Endodermal cell (in vitro differentiated cells): Measurements from ENCODE around the gene PLXNA2. TPM values are rescaled to one million over a fixed set of nuclear protein-coding genes. Genes with fewer than 3 reads are reported as not detected.

Source experiments
- DNase-seq: peaks from one replicate; pipeline ENCODE4 v3.0.0-alpha.2; 2017
- H3K27ac ChIP-seq: 2 replicates; pipeline ENCODE4 v1.5.1; 2013; ENCODE audit warnings: mild to moderate bottlenecking, low read depth, low read length, moderate library complexity
- H3K27me3 ChIP-seq: 2 replicates; pipeline ENCODE4 v1.6.1; 2013; ENCODE audit warnings: mild to moderate bottlenecking, low read length, moderate library complexity; ENCODE audit not compliant: insufficient read depth, control insufficient read depth, poor library complexity, severe bottlenecking
- H3K36me3 ChIP-seq: 2 replicates; pipeline ENCODE4 v1.7.0; 2013; ENCODE audit warnings: mild to moderate bottlenecking, low read length, moderate library complexity; ENCODE audit not compliant: control insufficient read depth, insufficient read depth
- H3K4me1 ChIP-seq: one replicate; pipeline ENCODE4 v1.7.0; 2013; ENCODE audit warnings: low read length; ENCODE audit not compliant: control insufficient read depth, insufficient read depth
- H3K4me3 ChIP-seq: 2 replicates; pipeline ENCODE4 v1.5.1; 2013; ENCODE audit warnings: mild to moderate bottlenecking, low read length, moderate library complexity
- H3K9ac ChIP-seq: 2 replicates; pipeline ENCODE4 v1.6.1; 2013; ENCODE audit warnings: mild to moderate bottlenecking, low read length, moderate library complexity; ENCODE audit not compliant: poor library complexity, severe bottlenecking; ENCODE audit errors: extremely low read depth
- H3K9me3 ChIP-seq: 2 replicates; pipeline ENCODE4 v1.6.1; 2013; ENCODE audit warnings: mild to moderate bottlenecking, low read length, moderate library complexity; ENCODE audit not compliant: control insufficient read depth
- H3K27ac Mint-ChIP-seq: 2 replicates; pipeline ENCODE4 v1.8.0; 2020; ENCODE audit warnings: mixed read lengths
- H3K27me3 Mint-ChIP-seq: 2 replicates; pipeline ENCODE4 v1.8.0; 2021; ENCODE audit warnings: mild to moderate bottlenecking, mixed read lengths; ENCODE audit not compliant: insufficient read depth
- H3K36me3 Mint-ChIP-seq: 2 replicates; pipeline ENCODE4 v1.8.0; 2020; ENCODE audit warnings: low read depth, mixed read lengths
- H3K4me1 Mint-ChIP-seq: 2 replicates; pipeline ENCODE4 v1.8.0; 2020; ENCODE audit warnings: mixed read lengths
- H3K4me3 Mint-ChIP-seq: 2 replicates; pipeline ENCODE4 v1.8.0; 2020; ENCODE audit warnings: mild to moderate bottlenecking, moderate library complexity, mixed read lengths
- H3K9me3 Mint-ChIP-seq: 2 replicates; pipeline ENCODE4 v1.8.0; 2020; ENCODE audit warnings: mild to moderate bottlenecking, mixed read lengths
- CTCF ChIP-seq: fragments of 200-600 bp; sonication (generic); conservative IDR thresholded peaks from 2 replicates; pipeline ENCODE4 v1.5.0; 2021; ENCODE audit warnings: antibody characterized with exemption, mild to moderate bottlenecking
- WGBS, 2 experiments: methylation state at CpG; one replicate each; pipeline versions ENCODE4 v1.1.5 to v1.1.7; 2013; ENCODE audit warnings: missing lambda C conversion rate in 2 of 2, mixed read lengths in 1 of 2; ENCODE audit not compliant: insufficient coverage in 1 of 2, insufficient read length in 1 of 2; 5-methylcytosine and 5-hydroxymethylcytosine counted together
- total RNA-seq, 2 donors: library from RNA; stranded (reverse); fragmentation: NEBNext Ultra II Directional in 1 of 2; extraction: Animal tissue kit (Norgen Biotek cat#: 25700) in 1 of 2; gene quantifications; 2 replicates in 1 of 2; 3 replicates in 1 of 2; pipeline ENCODE4 v1.2.1, GENCODE V29; 2021

The PLXNA2 gene
- total RNA-seq, 2 donors from 2014 or later, result 61.2 to 86.1 TPM

GRCh38 chr1:208054485-208054884 is 189.7 kb downstream of the PLXNA2 start:
- no peak for TF ChIP-seq CTCF
- Mint-ChIP-seq H3K9me3 (no peaks in the 10 kb centered on the region), H3K27ac (peak overlapping the region; percentile 60), H3K4me3 (peak overlapping the region; percentile 31), H3K36me3 (peaks cover 65% of the 10 kb centered on the region), H3K27me3 (no peaks in the 10 kb centered on the region), H3K4me1 (peaks cover 41% of the 10 kb centered on the region)
- Histone ChIP-seq H3K4me3 (peak overlapping the region; percentile 10), H3K4me1 (peaks cover 33% of the 10 kb centered on the region), H3K27me3 (no peaks in the 10 kb centered on the region), H3K36me3 (peaks cover 89% of the 10 kb centered on the region), H3K9ac (no peak overlapping the region), H3K9me3 (no peaks in the 10 kb centered on the region), H3K27ac (no peak overlapping the region)
- WGBS, 2 experiments, result 91 to 96% methylated on average over 6 of the region's 6 CpGs
- DNase-seq, result no peak

DNA sequence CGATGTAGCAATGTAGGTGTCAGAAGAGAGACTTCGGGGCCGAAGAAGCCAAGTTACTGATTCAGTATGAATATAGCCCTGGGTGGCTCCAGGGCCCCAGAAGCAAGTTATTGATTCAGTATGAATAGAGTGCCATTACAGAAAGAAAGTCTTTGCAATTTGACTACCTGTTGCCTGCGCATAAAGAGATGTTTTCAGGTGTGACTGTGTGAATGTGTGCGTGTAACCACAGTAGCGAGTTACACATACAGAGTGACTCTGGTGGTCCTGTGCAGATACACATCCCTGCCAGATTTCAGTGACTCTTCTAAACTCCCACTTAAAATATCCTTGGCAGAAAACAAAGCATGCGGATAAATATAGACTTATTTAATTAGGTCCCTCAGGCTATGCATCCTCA is 190.5 kb downstream of the PLXNA2 start:
- no peak overlapping the region for H3K27ac ChIP-seq
- Mint-ChIP-seq H3K27me3 (no peaks in the 10 kb centered on the region), H3K36me3 (peaks cover 70% of the 10 kb centered on the region), H3K9me3 (no peaks in the 10 kb centered on the region), H3K27ac (no peak overlapping the region), H3K4me1 (peaks cover 34% of the 10 kb centered on the region), H3K4me3 (no peak overlapping the region)
- WGBS, 2 experiments, result 93 to 94% methylated on average over 7 of the region's 7 CpGs
- DNase-seq, result no peak
- peaks cover 89% of the 10 kb centered on the region for H3K36me3 ChIP-seq
- no peak overlapping the region for H3K4me3 ChIP-seq
- no peaks in the 10 kb centered on the region for H3K9me3 ChIP-seq
- H3K4me1 ChIP-seq, result peaks cover 28% of the 10 kb centered on the region
- no peak overlapping the region for H3K9ac ChIP-seq
- H3K27me3 ChIP-seq, result no peaks in the 10 kb centered on the region
- no peak for TF ChIP-seq CTCF

DNA sequence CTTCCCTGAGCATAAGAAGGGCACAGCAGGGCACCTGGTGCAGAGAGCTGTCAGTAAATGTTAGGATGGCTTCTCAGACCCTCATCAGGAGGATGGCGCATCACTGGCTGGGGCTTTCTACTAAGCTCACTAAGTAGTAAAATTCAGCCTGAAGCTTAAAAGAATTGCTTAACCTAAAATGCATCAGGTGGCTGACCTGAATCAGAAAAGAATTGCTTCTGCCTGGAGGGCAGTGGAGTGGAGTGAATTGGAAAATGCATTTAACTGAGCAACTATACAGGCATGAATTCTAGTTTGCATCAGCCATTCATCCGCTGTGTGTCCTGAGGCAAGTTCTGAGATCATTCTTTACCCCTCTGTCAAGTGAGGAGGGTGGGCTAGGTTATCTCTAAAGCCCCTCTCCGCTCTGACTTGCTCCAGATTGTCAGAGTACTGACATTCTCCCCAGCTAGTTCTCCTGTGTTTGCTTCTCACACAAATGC is 191.2 kb downstream of the PLXNA2 start:
- Histone ChIP-seq H3K4me1 (peaks cover 25% of the 10 kb centered on the region), H3K36me3 (peaks cover 89% of the 10 kb centered on the region), H3K9ac (no peak overlapping the region), H3K27me3 (no peaks in the 10 kb centered on the region), H3K9me3 (no peaks in the 10 kb centered on the region), H3K4me3 (no peak overlapping the region), H3K27ac (no peak overlapping the region)
- Mint-ChIP-seq H3K36me3 (peaks cover 67% of the 10 kb centered on the region), H3K9me3 (no peaks in the 10 kb centered on the region), H3K27me3 (no peaks in the 10 kb centered on the region), H3K27ac (no peak overlapping the region), H3K4me3 (no peak overlapping the region), H3K4me1 (peaks cover 33% of the 10 kb centered on the region)
- WGBS, 2 experiments, result 93% methylated on average over 3 of the region's 3 CpGs
- DNase-seq, result no peak
- no peak for TF ChIP-seq CTCF
